ENCODE results near the gene ECHDC1. TPM values are rescaled to one million over a fixed set of nuclear protein-coding genes. Genes with fewer than 3 reads are reported as not detected.

ECHDC1 gene
- total RNA-seq, 1 experiment from 2014 or later, result 47.2 TPM

GRCh38 chr6:127249621-127250020 is 93.8 kb downstream of the ECHDC1 start:
- Histone ChIP-seq H3K36me3 (ENCODE audit: control insufficient read depth in 1 of 2, insufficient read depth in 2 of 2, low read length in 2 of 2) (no peaks in the 10 kb centered on the region), H3K4me2 (ENCODE audit: low read length) (no peak overlapping the region), H3K27ac (ENCODE audit: low read depth, low read length) (no peak overlapping the region), H3K9me2 (ENCODE audit: insufficient read depth) (no peaks in the 10 kb centered on the region), H3K4me3 (replicated peaks in 1 of 2; ENCODE audit: low read depth in 1 of 2, low read length in 2 of 2) (no peak overlapping the region), H4K20me1 (ENCODE audit: insufficient read depth) (no peaks in the 10 kb centered on the region), H3K9ac (ENCODE audit: low read length) (no peak overlapping the region), H3K4me1 (ENCODE audit: control insufficient read depth in 1 of 2, insufficient read depth in 2 of 2, low read length in 2 of 2) (no peaks in the 10 kb centered on the region), H3K79me2 (ENCODE audit: insufficient read depth, low read length) (no peaks in the 10 kb centered on the region), H3K9me3 (ENCODE audit: control insufficient read depth in 1 of 2, insufficient read depth in 1 of 2, low read depth in 1 of 2, low read length in 2 of 2) (no peaks in the 10 kb centered on the region; a peak in 1 of 4 replicates), H3K27me3 (ENCODE audit: insufficient read depth, low read length) (no peaks in the 10 kb centered on the region), H2AFZ (ENCODE audit: low read depth, low read length, poor library complexity, severe bottlenecking) (no peak overlapping the region)
- intact Hi-C loops (cut with micrococcal nuclease), result no loop called here
- DNase-seq (ENCODE audit: low read depth, low spot score) (no peak), ATAC-seq (no peak)
- TF ChIP-seq MAX (IDR thresholded peaks at IDR 0.05) (no peak), ELF1 (IDR thresholded peaks at IDR 0.05; ENCODE audit: borderline replicate concordance, low read depth) (no peak), RAD21 (IDR thresholded peaks at IDR 0.05; ENCODE audit: low read depth) (no peak), REST (IDR thresholded peaks at IDR 0.05; ENCODE audit: low read depth) (no peak), ZNF274 (IDR thresholded peaks at IDR 0.05; ENCODE audit: low read depth, low read length) (no peak), CEBPB (IDR thresholded peaks at IDR 0.05; ENCODE audit: low read depth) (no peak), ZFX (IDR thresholded peaks at IDR 0.05) (no peak), SP1 (IDR thresholded peaks at IDR 0.05; ENCODE audit: low read depth) (no peak), SRF (IDR thresholded peaks at IDR 0.05; ENCODE audit: low read depth) (no peak)
- TF ChIP-seq, protein P1, sequence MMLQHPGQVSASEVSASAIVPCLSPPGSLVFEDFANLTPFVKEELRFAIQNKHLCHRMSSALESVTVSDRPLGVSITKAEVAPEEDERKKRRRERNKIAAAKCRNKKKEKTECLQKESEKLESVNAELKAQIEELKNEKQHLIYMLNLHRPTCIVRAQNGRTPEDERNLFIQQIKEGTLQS (IDR thresholded peaks at IDR 0.05), result no peak
- ChIA-PET POLR2A (no interaction called here), RAD21 (ENCODE audit: low non-redundant PET in 1 of 2, low total read pairs in 2 of 2, uncharacterized antibody in 2 of 2, unreplicated experiment in 2 of 2) (no interaction called here), CTCF (no interaction called here)
- BruUV-seq (replicated peaks), result no TSS peak

Data from HCT116 (cell line).